Measurements from ENCODE around the gene ATP8A2. TPM values are rescaled to one million over a fixed set of nuclear protein-coding genes. Genes with fewer than 3 reads are reported as not detected.

Gene ATP8A2
- total and polyA plus RNA-seq, 4 donors: 0.01 to 0.08 (median 0.05) TPM; not detected in 1

GRCh38 chr13:25689539-25689938 lies 317.8 kb downstream of the ATP8A2 start:
- Histone ChIP-seq H3K4me3 (ENCODE audit: low read depth in 1 of 3, low read length in 3 of 3) (no peak overlapping the region), H3K9ac (ENCODE audit: low read depth in 1 of 2, low read length in 2 of 2) (no peak overlapping the region), H3K4me1 (ENCODE audit: control insufficient read depth in 4 of 4, insufficient read depth in 4 of 4, low read length in 3 of 4) (no peaks in the 10 kb centered on the region), H3K27ac (ENCODE audit: low read depth in 1 of 2, low read length in 2 of 2) (no peak overlapping the region), H3K27me3 (ENCODE audit: control insufficient read depth in 4 of 4, insufficient read depth in 4 of 4, low read length in 3 of 4) (no peaks in the 10 kb centered on the region), H3K9me3 (ENCODE audit: control insufficient read depth in 4 of 4, low read length in 3 of 4) (peaks cover 0 to 4% (median 0%) of the 10 kb centered on the region in 4 donors), H3K36me3 (ENCODE audit: control insufficient read depth in 4 of 4, insufficient read depth in 3 of 4, low read depth in 1 of 4, low read length in 3 of 4) (no peaks in the 10 kb centered on the region)
- no peak for DNase-seq (ENCODE audit: low spot score)
- TF ChIP-seq JUND (IDR thresholded peaks at IDR 0.05): no peak
- no peak for TF ChIP-seq CTCF (IDR thresholded peaks at IDR 0.05; ENCODE audit: low read depth, low read length, missing input control)
- TF ChIP-seq TAF1 (conservative IDR thresholded peaks at IDR 0.05): no peak
- no peak for TF ChIP-seq HNF4A (conservative IDR thresholded peaks at IDR 0.05)
- no peak for TF ChIP-seq EGR1 (IDR thresholded peaks at IDR 0.05; ENCODE audit: low read depth in 2 of 2)
- 87% methylated on average over 2 of the region's 2 CpGs for WGBS

GRCh38 chr13:25690582-25690981 lies 318.8 kb downstream of the ATP8A2 start:
- TF ChIP-seq YY1 (IDR thresholded peaks at IDR 0.05) (no peak), EGR1 (IDR thresholded peaks at IDR 0.05; ENCODE audit: low read depth in 2 of 2) (no peak), SP1 (IDR thresholded peaks at IDR 0.05) (no peak), CTCF (IDR thresholded peaks at IDR 0.05; ENCODE audit: low read depth, low read length, missing input control) (no peak), REST (IDR thresholded peaks at IDR 0.05) (no peak), ZBTB33 (IDR thresholded peaks at IDR 0.05) (no peak), ATF3 (IDR thresholded peaks at IDR 0.05) (no peak), RAD21 (IDR thresholded peaks at IDR 0.05) (no peak), RXRA (IDR thresholded peaks at IDR 0.05) (no peak), HNF4G (IDR thresholded peaks at IDR 0.05) (no peak), GABPA (IDR thresholded peaks at IDR 0.05 in 1 of 2, conservative IDR thresholded peaks at IDR 0.05 in 1 of 2) (no peak), TAF1 (conservative IDR thresholded peaks at IDR 0.05) (no peak), NR2F2 (IDR thresholded peaks at IDR 0.05) (no peak), FOXA1 (IDR thresholded peaks at IDR 0.05) (no peak), JUND (IDR thresholded peaks at IDR 0.05) (no peak), MAX (IDR thresholded peaks at IDR 0.05) (no peak), FOXA2 (IDR thresholded peaks at IDR 0.05) (no peak)
- Histone ChIP-seq H3K27me3 (ENCODE audit: control insufficient read depth in 4 of 4, insufficient read depth in 4 of 4, low read length in 3 of 4) (no peaks in the 10 kb centered on the region), H3K9ac (ENCODE audit: low read depth in 1 of 2, low read length in 2 of 2) (no peak overlapping the region), H3K4me1 (ENCODE audit: control insufficient read depth in 4 of 4, insufficient read depth in 4 of 4, low read length in 3 of 4) (no peaks in the 10 kb centered on the region), H3K9me3 (ENCODE audit: control insufficient read depth in 4 of 4, low read length in 3 of 4) (peaks cover 0 to 4% (median 0%) of the 10 kb centered on the region in 4 donors), H3K27ac (ENCODE audit: low read depth in 1 of 2, low read length in 2 of 2) (no peak overlapping the region), H3K36me3 (ENCODE audit: control insufficient read depth in 4 of 4, insufficient read depth in 3 of 4, low read depth in 1 of 4, low read length in 3 of 4) (no peaks in the 10 kb centered on the region), H3K4me3 (ENCODE audit: low read depth in 1 of 3, low read length in 3 of 3) (no peak overlapping the region)
- no peak for DNase-seq (ENCODE audit: low spot score)
- WGBS: 91% methylated on average over 2 of the region's 2 CpGs

All from liver (tissue), 9 donors.